K562 (cell line): Measurements from ENCODE around the gene MYL12A. TPM values are rescaled to one million over a fixed set of nuclear protein-coding genes. Genes with fewer than 3 reads are reported as not detected.

Source experiments
- CSDE1 ChIP-seq, 2 experiments: fragments of 450-650 bp; IDR thresholded peaks; 2 replicates each; pipeline ENCODE4 v1.6.1; 2016; ENCODE audit warnings: mild to moderate bottlenecking in 1 of 2
- ELF2 ChIP-seq: fragments of 250-450 bp; sonication (Bioruptor Pico); IDR thresholded peaks from 2 replicates; pipeline ENCODE4 v1.5.0; 2021; ENCODE audit warnings: mild to moderate bottlenecking
- LEF1 ChIP-seq: fragments of 450-650 bp; IDR thresholded peaks from 2 replicates; pipeline ENCODE4 v1.6.1; 2016; ENCODE audit warnings: mild to moderate bottlenecking
- MYC ChIP-seq, 2 experiments: fragments of 250-450 bp in 1 of 2; sonication (Bioruptor Pico) in 1 of 2; IDR thresholded peaks; 2 replicates each; pipeline versions ENCODE4 v1.5.1 to v1.6.1; 2012 to 2021; ENCODE audit warnings: low read depth in 2 of 2, borderline replicate concordance in 1 of 2, improper control_type of control experiment in 1 of 2, low read length in 1 of 2, mild to moderate bottlenecking in 1 of 2, moderate library complexity in 1 of 2
- PREB ChIP-seq: sonication (generic); formaldehyde crosslinking; IDR thresholded peaks from 2 replicates; pipeline ENCODE4 v1.8.1; 2023; ENCODE audit warnings: mild to moderate bottlenecking, missing genetic modification reagents
- PTBP1 ChIP-seq: fragments of 200-400 bp; formaldehyde crosslinking; IDR thresholded peaks from 2 replicates; pipeline ENCODE4 v1.6.1; 2017; ENCODE audit warnings: low read depth, low read length
- RBM14 ChIP-seq: fragments of 200-400 bp; formaldehyde crosslinking; IDR thresholded peaks from 2 replicates; pipeline ENCODE4 v1.6.1; 2018; ENCODE audit warnings: low read depth, mild to moderate bottlenecking, low read length, moderate library complexity, borderline replicate concordance; ENCODE audit not compliant: insufficient read depth
- SIN3A ChIP-seq, 2 experiments: fragments of 150-350 bp in 1 of 2; IDR thresholded peaks; 2 replicates each; pipeline ENCODE4 v1.6.1; 2011 to 2016; ENCODE audit warnings: borderline replicate concordance in 2 of 2, low read depth in 2 of 2, low read length in 2 of 2, mild to moderate bottlenecking in 2 of 2, moderate library complexity in 2 of 2; ENCODE audit not compliant: control insufficient read depth in 1 of 2
- SIRT6 ChIP-seq: IDR thresholded peaks from one replicate; pipeline ENCODE4 v1.6.1; 2012; ENCODE audit warnings: low read depth, mild to moderate bottlenecking, control low read depth, inconsistent platforms, low read length, moderate library complexity
- SNIP1 ChIP-seq: fragments of 450-650 bp; IDR thresholded peaks from 2 replicates; pipeline ENCODE4 v1.7.1; 2017; ENCODE audit warnings: low read depth, mild to moderate bottlenecking
- SRF ChIP-seq, 2 experiments: fragments of 250-450, 450-650 bp in 1 of 2; sonication (Bioruptor Pico) in 1 of 2; sonication (generic) in 1 of 2; formaldehyde crosslinking; IDR thresholded peaks; 2 replicates each; pipeline versions ENCODE4 v1.5.0 to v1.5.1; 2020 to 2022; ENCODE audit warnings: mild to moderate bottlenecking in 1 of 2, missing genetic modification reagents in 1 of 2
- ZBTB2 ChIP-seq: fragments of 450-650 bp; IDR thresholded peaks from 2 replicates; pipeline ENCODE4 v1.6.1; 2016; ENCODE audit warnings: antibody characterized with exemption
- ZBTB9 ChIP-seq: fragments of 450-650 bp; formaldehyde crosslinking; IDR thresholded peaks from 2 replicates; pipeline ENCODE4 v1.4.0; 2020; ENCODE audit warnings: mild to moderate bottlenecking, moderate library complexity
- ZFX ChIP-seq: sonication (generic); formaldehyde crosslinking; IDR thresholded peaks from 2 replicates; pipeline ENCODE4 v1.8.0; 2022; ENCODE audit warnings: mild to moderate bottlenecking, missing genetic modification reagents, moderate library complexity
- ZNF24 ChIP-seq: fragments of 450-650 bp; IDR thresholded peaks from 2 replicates; pipeline ENCODE4 v1.6.1; 2016
- ZNF3 ChIP-seq: fragments of 250-450 bp; sonication (Bioruptor Pico); IDR thresholded peaks from 2 replicates; pipeline ENCODE4 v1.5.0; 2021; ENCODE audit warnings: mild to moderate bottlenecking, moderate library complexity
- polyA plus RNA-seq, 8 experiments: library from polyadenylated mRNA; depleted of rRNA in 4 of 8; stranded (reverse) in 5 of 8; unstranded in 3 of 8; fragments of >200 nt; fragmentation: Nextera tagmentation in 2 of 8; fragmentation: Illumina TruSeq in 1 of 8; extraction: Ambion mirVana in 2 of 8; extraction: Trizol in 1 of 8; gene quantifications; 2 replicates each; pipeline versions ENCODE4 v1.2.1 to v1.2.3, GENCODE V29; 2011 to 2014; ENCODE audit warnings: inconsistent platforms in 1 of 8, missing spikeins in 1 of 8
- total RNA-seq, 7 experiments: library from RNA; depleted of rRNA in 6 of 7; stranded (reverse); fragments of >200 nt in 6 of 7; fragmentation: Illumina TruSeq in 2 of 7; extraction: Trizol in 2 of 7; gene quantifications; 2 replicates each; pipeline versions ENCODE4 v1.2.1 to v1.2.3, GENCODE V29; 2011 to 2021; ENCODE audit warnings: low replicate concordance in 1 of 7
- TF ChIP-seq, protein P1 (sequence below): fragments of 250-450 bp; sonication (Bioruptor Pico); IDR thresholded peaks from 2 replicates; pipeline ENCODE4 v1.5.0; 2021
- TF ChIP-seq, protein P2 (sequence below): fragments of 450-650 bp; IDR thresholded peaks from 2 replicates; pipeline ENCODE4 v1.6.1; 2016
- TF ChIP-seq, protein P3 (sequence below): fragments of 200-800 bp; sonication (Bioruptor generic); IDR thresholded peaks from 2 replicates; pipeline ENCODE4 v1.6.1; 2017; ENCODE audit warnings: missing genetic modification characterization, missing compliant biosample characterization

MYL12A gene
- total and polyA plus RNA-seq, 9 of the 15 experiments (the other 6 are each of a cell fraction or from before 2014, with no cell fraction given) = 308 to 1,031 (median 559) TPM

- TF ChIP-seq ELF2 = 0 out of 2 replicates have a peak, but pooled peaks have one; percentile 16
- no peak for TF ChIP-seq ZNF3
- TF ChIP-seq PREB (CRISPR knock-in tag) = 0 out of 2 replicates have a peak, but pooled peaks have one; percentile 17
- TF ChIP-seq SIRT6 = no peak
- no peak for TF ChIP-seq MYC (IDR thresholded peaks at IDR 0.05; ENCODE audit: low read depth, low read length)
- TF ChIP-seq MYC (CRISPR knock-in tag; IDR thresholded peaks at IDR 0.05; ENCODE audit: borderline replicate concordance, low read depth) = peak; percentile 70; the same call in 1 of the 2 replicates
- TF ChIP-seq SNIP1 = no peak
- TF ChIP-seq, protein P1, sequence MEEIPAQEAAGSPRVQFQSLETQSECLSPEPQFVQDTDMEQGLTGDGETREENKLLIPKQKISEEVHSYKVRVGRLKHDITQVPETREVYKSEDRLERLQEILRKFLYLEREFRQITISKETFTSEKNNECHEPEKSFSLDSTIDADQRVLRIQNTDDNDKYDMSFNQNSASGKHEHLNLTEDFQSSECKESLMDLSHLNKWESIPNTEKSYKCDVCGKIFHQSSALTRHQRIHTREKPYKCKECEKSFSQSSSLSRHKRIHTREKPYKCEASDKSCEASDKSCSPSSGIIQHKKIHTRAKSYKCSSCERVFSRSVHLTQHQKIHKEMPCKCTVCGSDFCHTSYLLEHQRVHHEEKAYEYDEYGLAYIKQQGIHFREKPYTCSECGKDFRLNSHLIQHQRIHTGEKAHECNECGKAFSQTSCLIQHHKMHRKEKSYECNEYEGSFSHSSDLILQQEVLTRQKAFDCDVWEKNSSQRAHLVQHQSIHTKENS = no peak
- TF ChIP-seq PTBP1 = no peak
- peak; percentile 97 for TF ChIP-seq ZNF24
- no peak for TF ChIP-seq ZFX (CRISPR knock-in tag)
- TF ChIP-seq, protein P2, sequence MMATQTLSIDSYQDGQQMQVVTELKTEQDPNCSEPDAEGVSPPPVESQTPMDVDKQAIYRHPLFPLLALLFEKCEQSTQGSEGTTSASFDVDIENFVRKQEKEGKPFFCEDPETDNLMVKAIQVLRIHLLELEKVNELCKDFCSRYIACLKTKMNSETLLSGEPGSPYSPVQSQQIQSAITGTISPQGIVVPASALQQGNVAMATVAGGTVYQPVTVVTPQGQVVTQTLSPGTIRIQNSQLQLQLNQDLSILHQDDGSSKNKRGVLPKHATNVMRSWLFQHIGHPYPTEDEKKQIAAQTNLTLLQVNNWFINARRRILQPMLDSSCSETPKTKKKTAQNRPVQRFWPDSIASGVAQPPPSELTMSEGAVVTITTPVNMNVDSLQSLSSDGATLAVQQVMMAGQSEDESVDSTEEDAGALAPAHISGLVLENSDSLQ = no peak
- no peak for TF ChIP-seq LEF1
- no peak for TF ChIP-seq RBM14
- TF ChIP-seq ZBTB9 = peak; percentile 17; the same call in 1 of the 2 replicates
- no peak for TF ChIP-seq SIN3A (IDR thresholded peaks at IDR 0.05; ENCODE audit: borderline replicate concordance in 2 of 2, control insufficient read depth in 1 of 2, low read depth in 2 of 2, low read length in 2 of 2)
- TF ChIP-seq CSDE1 (IDR thresholded peaks at IDR 0.05) = 0 out of 4 replicates have a peak, but pooled peaks of 1 of the 2 experiments have one; percentile 35
- TF ChIP-seq, protein P3, sequence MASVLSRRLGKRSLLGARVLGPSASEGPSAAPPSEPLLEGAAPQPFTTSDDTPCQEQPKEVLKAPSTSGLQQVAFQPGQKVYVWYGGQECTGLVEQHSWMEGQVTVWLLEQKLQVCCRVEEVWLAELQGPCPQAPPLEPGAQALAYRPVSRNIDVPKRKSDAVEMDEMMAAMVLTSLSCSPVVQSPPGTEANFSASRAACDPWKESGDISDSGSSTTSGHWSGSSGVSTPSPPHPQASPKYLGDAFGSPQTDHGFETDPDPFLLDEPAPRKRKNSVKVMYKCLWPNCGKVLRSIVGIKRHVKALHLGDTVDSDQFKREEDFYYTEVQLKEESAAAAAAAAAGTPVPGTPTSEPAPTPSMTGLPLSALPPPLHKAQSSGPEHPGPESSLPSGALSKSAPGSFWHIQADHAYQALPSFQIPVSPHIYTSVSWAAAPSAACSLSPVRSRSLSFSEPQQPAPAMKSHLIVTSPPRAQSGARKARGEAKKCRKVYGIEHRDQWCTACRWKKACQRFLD = peak; percentile 2; the same call in 1 of the 2 replicates
- no peak for TF ChIP-seq ZBTB2
- no peak for TF ChIP-seq SRF (CRISPR knock-in tag; IDR thresholded peaks at IDR 0.05)
Observed at GRCh38 chr18:3260995-3261372, 13.4 kb downstream of the MYL12A start (continued).
